NCI-H69 (cell line): ENCODE results near the gene ARMC9.

Experiments used
- DNase-seq: peaks from one replicate; lab custom pipeline; 2025; lab: John Stamatoyannopoulos, UW

Gene ARMC9

GRCh38 chr2:231422056-231422455, 223.6 kb downstream of the ARMC9 start:
- DNase-seq = no peak

DNA sequence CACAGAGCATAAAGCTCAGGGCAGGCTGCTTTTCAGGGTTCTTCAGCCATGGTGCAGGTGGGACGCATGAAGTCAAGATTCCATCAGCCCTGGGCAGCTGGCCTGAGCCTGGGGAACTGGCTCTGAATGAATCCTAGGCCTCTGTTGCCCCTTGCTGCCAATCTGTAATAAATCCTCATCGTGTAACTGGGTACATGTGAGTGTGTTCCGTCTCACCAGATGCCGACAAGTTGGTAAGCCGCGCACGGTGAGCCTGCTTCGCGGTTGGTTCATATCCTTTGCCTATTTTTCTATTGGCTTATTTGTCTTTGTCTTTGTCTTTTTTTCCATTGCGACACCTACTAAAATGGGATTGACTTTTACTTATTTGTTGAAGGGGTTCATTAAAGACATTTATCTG, 224.7 kb downstream of the ARMC9 start:
- no peak for DNase-seq
